B cell (primary cell): Measurements from ENCODE around the gene SPOCK1. TPM values are rescaled to one million over a fixed set of nuclear protein-coding genes. Genes with fewer than 3 reads are reported as not detected.

Source experiments
- ATAC-seq: fragments of 200-7000 bp; cut with Tn5 transposase; one replicate; pipeline ENCODE4 v1.10.0; 2021; ENCODE audit warnings: low read depth, mild to moderate bottlenecking, moderate number of reproducible peaks, moderate library complexity
- CTCF ChIA-PET: fragments of 350-600 bp; sonication (Branson Sonifier 250); formaldehyde crosslinking; loops from one replicate; lab custom pipeline; 2021; ENCODE audit warnings: antibody characterized with exemption, inconsistent platforms; lab: Charles Lee
- POLR2A ChIA-PET: fragments of 350-600 bp; sonication (Branson Sonifier 250); formaldehyde crosslinking; loops from one replicate; lab custom pipeline; 2021; ENCODE audit warnings: antibody characterized with exemption; lab: Charles Lee
- DNase-seq: peaks from one replicate; pipeline ENCODE4 v3.0.0; 2013
- H2AFZ ChIP-seq: 2 replicates; pipeline ENCODE4 v1.6.1; 2012; ENCODE audit warnings: mild to moderate bottlenecking, low read depth, low read length; ENCODE audit not compliant: insufficient read depth, poor library complexity, severe bottlenecking
- H3K27ac ChIP-seq, 2 donors: 1 replicate in 1 of 2; 2 replicates in 1 of 2; pipeline ENCODE4 v1.5.1; 2012 to 2013; ENCODE audit warnings: low read length in 2 of 2, mild to moderate bottlenecking in 2 of 2, moderate library complexity in 1 of 2
- H3K27me3 ChIP-seq, 4 experiments: fragments of 200-600 bp in 1 of 4; sonication (generic) in 1 of 4; replicated peaks in 1 of 4; 1 replicate in 2 of 4; 2 replicates in 2 of 4; pipeline versions ENCODE4 v1.6.1 to v1.7.0; 2013 to 2016; ENCODE audit warnings: low read length in 3 of 4, mild to moderate bottlenecking in 2 of 4, mixed read lengths in 1 of 4, moderate library complexity in 1 of 4; ENCODE audit not compliant: insufficient read depth in 4 of 4, control insufficient read depth in 3 of 4; ENCODE audit errors: control extremely low read depth in 1 of 4
- H3K36me3 ChIP-seq, 2 experiments: replicated peaks in 1 of 2; 1 replicate in 1 of 2; 2 replicates in 1 of 2; pipeline versions ENCODE4 v1.6.1 to v1.7.1; 2013; ENCODE audit warnings: low read length in 1 of 2; ENCODE audit not compliant: insufficient read depth in 2 of 2, control insufficient read depth in 1 of 2; ENCODE audit errors: control extremely low read depth in 1 of 2, extremely low read depth in 1 of 2
- H3K4me1 ChIP-seq, 2 donors: fragments of 200-600 bp in 1 of 2; sonication (generic) in 1 of 2; 1 replicate in 1 of 2; 2 replicates in 1 of 2; pipeline versions ENCODE4 v1.5.1 to v1.6.1; 2013 to 2017; ENCODE audit warnings: low read length in 2 of 2; ENCODE audit not compliant: control insufficient read depth in 2 of 2, insufficient read depth in 2 of 2
- H3K4me2 ChIP-seq: replicated peaks from 2 replicates; pipeline ENCODE3; 2012; ENCODE audit warnings: mild to moderate bottlenecking, low read depth, low read length; ENCODE audit not compliant: poor library complexity, severe bottlenecking
- H3K4me3 ChIP-seq, 5 experiments: fragments of 200-600 bp in 1 of 5; sonication (generic) in 1 of 5; 1 replicate in 3 of 5; 2 replicates in 2 of 5; pipeline versions ENCODE4 v1.5.1 to v1.7.0; 2011 to 2016; ENCODE audit warnings: low read length in 4 of 5, mild to moderate bottlenecking in 4 of 5, low read depth in 2 of 5, control low read depth in 1 of 5, moderate library complexity in 1 of 5; ENCODE audit not compliant: insufficient read depth in 1 of 5; ENCODE audit errors: control extremely low read depth in 1 of 5, extremely low read depth in 1 of 5
- H3K79me2 ChIP-seq: fragments of 200-600 bp; sonication (generic); one replicate; pipeline ENCODE4 v1.6.0; 2016; ENCODE audit warnings: low read length; ENCODE audit not compliant: control insufficient read depth, insufficient read depth
- H3K9ac ChIP-seq: fragments of 200-600 bp; sonication (generic); 2 replicates; pipeline ENCODE4 v1.6.1; 2017; ENCODE audit warnings: mild to moderate bottlenecking, low read length, moderate library complexity
- H3K9me3 ChIP-seq, 3 donors: one replicate each; pipeline versions ENCODE4 v1.6.1 to v1.7.1; 2013; ENCODE audit warnings: low read length in 2 of 3; ENCODE audit not compliant: control insufficient read depth in 2 of 3, insufficient read depth in 1 of 3; ENCODE audit errors: control extremely low read depth in 1 of 3
- H4K20me1 ChIP-seq: 2 replicates; pipeline ENCODE4 v1.6.0; 2012; ENCODE audit warnings: mild to moderate bottlenecking, low read length; ENCODE audit not compliant: insufficient read depth, control insufficient read depth, poor library complexity, severe bottlenecking
- H3K27ac Mint-ChIP-seq: one replicate; pipeline ENCODE4 v1.8.0; 2021; ENCODE audit warnings: mixed read lengths
- H3K27me3 Mint-ChIP-seq: one replicate; pipeline ENCODE4 v1.8.0; 2021; ENCODE audit warnings: mixed read lengths
- H3K4me1 Mint-ChIP-seq: one replicate; pipeline ENCODE4 v1.8.0; 2021; ENCODE audit warnings: mixed read lengths
- H3K4me3 Mint-ChIP-seq: one replicate; pipeline ENCODE4 v1.8.0; 2021; ENCODE audit warnings: mixed read lengths
- H3K9me3 Mint-ChIP-seq: one replicate; pipeline ENCODE4 v1.8.0; 2022; ENCODE audit warnings: mixed read lengths; ENCODE audit not compliant: insufficient read depth
- CTCF ChIP-seq: fragments of 200-600 bp; IDR thresholded peaks from one replicate; pipeline ENCODE4 v1.8.0; 2022; ENCODE audit warnings: antibody characterized with exemption, mild to moderate bottlenecking
- EZH2 ChIP-seq: IDR thresholded peaks from 2 replicates; pipeline ENCODE4 v1.6.1; 2012; ENCODE audit warnings: borderline replicate concordance, low read depth, mild to moderate bottlenecking, moderate library complexity, low read length; ENCODE audit not compliant: insufficient read depth, poor library complexity, severe bottlenecking
- WGBS: methylation state at CpG from one replicate; pipeline ENCODE4 v1.1.5; 2013; ENCODE audit warnings: missing lambda C conversion rate; ENCODE audit not compliant: insufficient coverage; 5-methylcytosine and 5-hydroxymethylcytosine counted together
- intact Hi-C: fragments of 100-400 bp; cut with micrococcal nuclease; formaldehyde crosslinking; loops from one replicate; pipeline ENCODE4 v1.10.0; 2022
- polyA plus RNA-seq: library from polyadenylated mRNA; depleted of rRNA; stranded (reverse); fragments of >200 nt; gene quantifications from 2 replicates; pipeline ENCODE4 v1.2.3, GENCODE V29; 2012
- total RNA-seq, 2 donors: library from RNA; stranded (reverse); fragments of 120-200 nt in 1 of 2; gene quantifications; 1 replicate in 1 of 2; 2 replicates in 1 of 2; pipeline versions ENCODE4 v1.2.3 to v1.2.4, GENCODE V29; 2013 to 2022

SPOCK1 gene
- total and polyA plus RNA-seq, 2 donors (not counting 1 experiment from before 2014, with no cell fraction given), result not detected

- Histone ChIP-seq H4K20me1 (no peaks in the 10 kb centered on the region), H3K4me2 (no peak overlapping the region), H3K27me3 (no peaks in the 10 kb centered on the region), H3K79me2 (no peaks in the 10 kb centered on the region), H3K9me3 (no peaks in the 10 kb centered on the region), H3K4me1 (no peaks in the 10 kb centered on the region), H3K4me3 (no peak overlapping the region), H2AFZ (no peak overlapping the region), H3K36me3 (no peaks in the 10 kb centered on the region), H3K27ac (no peak overlapping the region), H3K9ac (no peak overlapping the region)
- DNase-seq (no peak), ATAC-seq (no peak)
- POLR2A ChIA-PET, result no interaction called here
- CTCF ChIA-PET, result no interaction called here
- intact Hi-C loops, result no loop called here
- Mint-ChIP-seq H3K27me3 (no peaks in the 10 kb centered on the region), H3K9me3 (no peaks in the 10 kb centered on the region), H3K4me3 (no peak overlapping the region), H3K27ac (no peak overlapping the region), H3K4me1 (no peaks in the 10 kb centered on the region)
- TF ChIP-seq EZH2 (no peak), CTCF (no peak)
- no CpG with 5 or more reads among the region's 2 CpGs for WGBS
Observed at GRCh38 chr5:137179203-137179602, 319.9 kb downstream of the SPOCK1 start.

GRCh38 chr5:137176609-137177008 is 322.5 kb downstream of the SPOCK1 start:
- CTCF ChIA-PET, result no interaction called here
- no peak for ATAC-seq
- no peak overlapping the region for H3K27ac ChIP-seq
- intact Hi-C loops, result no loop called here
- no peaks in the 10 kb centered on the region for H3K9me3 Mint-ChIP-seq
- H3K4me3 Mint-ChIP-seq, result no peak overlapping the region
- no peaks in the 10 kb centered on the region for H3K27me3 ChIP-seq
- H4K20me1 ChIP-seq, result no peaks in the 10 kb centered on the region
- H3K27ac Mint-ChIP-seq, result no peak overlapping the region
- no peak overlapping the region for H3K9ac ChIP-seq
- no peak overlapping the region for H2AFZ ChIP-seq
- POLR2A ChIA-PET, result no interaction called here
- H3K9me3 ChIP-seq, result no peaks in the 10 kb centered on the region
- no peak for DNase-seq
- no peaks in the 10 kb centered on the region for H3K4me1 Mint-ChIP-seq
- no peaks in the 10 kb centered on the region for H3K79me2 ChIP-seq
- no peaks in the 10 kb centered on the region for H3K27me3 Mint-ChIP-seq
- H3K4me1 ChIP-seq, result no peaks in the 10 kb centered on the region
- TF ChIP-seq EZH2, result no peak
- TF ChIP-seq CTCF, result no peak
- H3K4me3 ChIP-seq, result no peak overlapping the region
- no peak overlapping the region for H3K4me2 ChIP-seq
- WGBS, result no CpG with 5 or more reads among the region's 2 CpGs
- no peaks in the 10 kb centered on the region for H3K36me3 ChIP-seq
